HepG2 (cell line): Measurements from ENCODE around the gene THAP9. TPM values are rescaled to one million over a fixed set of nuclear protein-coding genes. Genes with fewer than 3 reads are reported as not detected.

Experiments
- CC2D1A ChIP-seq: sonication (generic); formaldehyde crosslinking; IDR thresholded peaks from 2 replicates; pipeline ENCODE4 v1.8.1; 2023; ENCODE audit warnings: mild to moderate bottlenecking, missing genetic modification reagents
- KMT2B ChIP-seq: IDR thresholded peaks from 2 replicates; pipeline ENCODE4 v1.6.1; 2016; ENCODE audit warnings: missing genetic modification reagents, missing compliant biosample characterization
- ZNF558 ChIP-seq: sonication (generic); formaldehyde crosslinking; IDR thresholded peaks from 2 replicates; pipeline ENCODE4 v1.9.0; 2022; ENCODE audit warnings: mild to moderate bottlenecking, missing genetic modification reagents, borderline replicate concordance
- ZNF749 ChIP-seq: sonication (generic); formaldehyde crosslinking; IDR thresholded peaks from 2 replicates; pipeline ENCODE4 v1.8.0; 2022; ENCODE audit warnings: mild to moderate bottlenecking, missing genetic modification reagents, moderate library complexity, borderline replicate concordance
- ZNF781 ChIP-seq: sonication (generic); formaldehyde crosslinking; IDR thresholded peaks from 2 replicates; pipeline ENCODE4 v1.5.1; 2020; ENCODE audit warnings: borderline replicate concordance, mild to moderate bottlenecking, missing genetic modification reagents; ENCODE audit errors: not compliant biosample characterization
- ZSCAN22 ChIP-seq: sonication (generic); formaldehyde crosslinking; IDR thresholded peaks from 2 replicates; pipeline ENCODE4 v1.4.0; 2020; ENCODE audit warnings: mild to moderate bottlenecking, missing genetic modification reagents
- polyA plus RNA-seq, 8 experiments: library from polyadenylated mRNA; depleted of rRNA in 3 of 8; stranded (reverse) in 7 of 8; unstranded in 1 of 8; fragments of >200 nt; fragmentation: Illumina TruSeq in 4 of 8; extraction: Trizol in 4 of 8; gene quantifications; 2 replicates each; pipeline versions ENCODE4 v1.2.1 to v1.2.3, GENCODE V29; 2011 to 2016; ENCODE audit warnings: low read depth in 4 of 8, missing spikeins in 1 of 8, mixed read lengths in 1 of 8; ENCODE audit not compliant: insufficient read depth in 1 of 8
- total RNA-seq, 5 experiments: library from RNA; depleted of rRNA; stranded (reverse); fragments of >200 nt; fragmentation: Illumina TruSeq; extraction: Trizol; gene quantifications; 2 replicates each; pipeline ENCODE4 v1.2.3, GENCODE V29; 2016; ENCODE audit warnings: low read depth in 1 of 5
- TF ChIP-seq, protein P1 (sequence below), 2 experiments: fragments of 450-650 bp in 1 of 2; sonication (generic) in 1 of 2; formaldehyde crosslinking in 1 of 2; IDR thresholded peaks; 2 replicates each; pipeline versions ENCODE4 v1.6.1 to v1.8.0; 2016 to 2022; ENCODE audit warnings: antibody characterized with exemption in 1 of 2, mild to moderate bottlenecking in 1 of 2, missing genetic modification reagents in 1 of 2
- TF ChIP-seq, protein P2 (sequence below): sonication (generic); formaldehyde crosslinking; IDR thresholded peaks from one replicate; pipeline ENCODE4 v1.5.1; 2020; ENCODE audit warnings: mild to moderate bottlenecking, missing genetic modification reagents; ENCODE audit errors: not compliant biosample characterization

Gene THAP9
- total and polyA plus RNA-seq, 2 of the 13 experiments (the other 11 are each of a cell fraction or from before 2014, with no cell fraction given), result 6.0 to 7.2 TPM

DNA sequence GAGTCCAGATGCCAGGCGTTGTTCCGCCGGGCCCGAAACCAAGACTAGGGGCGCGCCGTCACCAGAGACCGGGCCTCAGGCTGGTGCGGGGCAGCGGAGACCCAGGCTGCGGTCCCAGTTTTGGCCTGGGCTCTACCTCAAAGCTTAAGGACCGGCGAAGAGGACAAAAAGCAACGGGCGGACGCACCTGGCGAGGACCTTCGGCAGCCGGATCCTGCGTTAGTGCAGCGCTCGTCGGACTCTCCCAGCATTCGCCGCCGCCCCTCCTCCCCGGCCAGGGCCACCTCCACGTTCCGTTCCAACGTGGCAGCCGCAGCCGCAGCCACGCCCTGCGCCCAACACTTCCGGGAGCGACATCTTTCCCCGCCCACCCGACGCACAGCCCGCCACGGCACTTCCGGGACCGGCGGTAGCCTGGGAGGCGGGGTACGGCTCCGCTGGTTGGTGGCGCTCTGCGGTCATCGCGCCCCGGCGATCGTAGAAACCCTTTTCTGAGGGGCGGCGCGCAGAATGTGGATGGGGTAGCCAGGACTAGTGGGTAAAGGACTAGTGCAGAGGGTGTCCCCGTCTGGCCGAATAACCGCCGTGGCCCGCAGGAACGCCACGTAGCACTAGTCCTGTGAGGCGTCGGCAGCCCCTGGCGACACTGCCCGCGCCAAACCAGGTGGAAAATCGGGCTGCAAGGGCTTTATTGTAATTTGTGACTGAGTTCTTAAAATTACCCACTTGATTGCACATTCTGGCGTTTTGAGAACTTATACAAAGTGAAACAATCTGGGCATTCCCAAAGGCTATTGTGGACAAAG, 9.4 kb upstream of the THAP9 start, which contains the start of gene SEC31A (continued):
- TF ChIP-seq, protein P1, sequence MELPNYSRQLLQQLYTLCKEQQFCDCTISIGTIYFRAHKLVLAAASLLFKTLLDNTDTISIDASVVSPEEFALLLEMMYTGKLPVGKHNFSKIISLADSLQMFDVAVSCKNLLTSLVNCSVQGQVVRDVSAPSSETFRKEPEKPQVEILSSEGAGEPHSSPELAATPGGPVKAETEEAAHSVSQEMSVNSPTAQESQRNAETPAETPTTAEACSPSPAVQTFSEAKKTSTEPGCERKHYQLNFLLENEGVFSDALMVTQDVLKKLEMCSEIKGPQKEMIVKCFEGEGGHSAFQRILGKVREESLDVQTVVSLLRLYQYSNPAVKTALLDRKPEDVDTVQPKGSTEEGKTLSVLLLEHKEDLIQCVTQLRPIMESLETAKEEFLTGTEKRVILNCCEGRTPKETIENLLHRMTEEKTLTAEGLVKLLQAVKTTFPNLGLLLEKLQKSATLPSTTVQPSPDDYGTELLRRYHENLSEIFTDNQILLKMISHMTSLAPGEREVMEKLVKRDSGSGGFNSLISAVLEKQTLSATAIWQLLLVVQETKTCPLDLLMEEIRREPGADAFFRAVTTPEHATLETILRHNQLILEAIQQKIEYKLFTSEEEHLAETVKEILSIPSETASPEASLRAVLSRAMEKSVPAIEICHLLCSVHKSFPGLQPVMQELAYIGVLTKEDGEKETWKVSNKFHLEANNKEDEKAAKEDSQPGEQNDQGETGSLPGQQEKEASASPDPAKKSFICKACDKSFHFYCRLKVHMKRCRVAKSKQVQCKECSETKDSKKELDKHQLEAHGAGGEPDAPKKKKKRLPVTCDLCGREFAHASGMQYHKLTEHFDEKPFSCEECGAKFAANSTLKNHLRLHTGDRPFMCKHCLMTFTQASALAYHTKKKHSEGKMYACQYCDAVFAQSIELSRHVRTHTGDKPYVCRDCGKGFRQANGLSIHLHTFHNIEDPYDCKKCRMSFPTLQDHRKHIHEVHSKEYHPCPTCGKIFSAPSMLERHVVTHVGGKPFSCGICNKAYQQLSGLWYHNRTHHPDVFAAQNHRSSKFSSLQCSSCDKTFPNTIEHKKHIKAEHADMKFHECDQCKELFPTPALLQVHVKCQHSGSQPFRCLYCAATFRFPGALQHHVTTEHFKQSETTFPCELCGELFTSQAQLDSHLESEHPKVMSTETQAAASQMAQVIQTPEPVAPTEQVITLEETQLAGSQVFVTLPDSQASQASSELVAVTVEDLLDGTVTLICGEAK (IDR thresholded peaks at IDR 0.05), result peak; percentile 76
- TF ChIP-seq, protein P1 (CRISPR knock-in tag; IDR thresholded peaks at IDR 0.05), result peak; percentile 74; the same call in 1 of the 2 replicates
- TF ChIP-seq KMT2B (peak; percentile 94), ZNF558 (CRISPR knock-in tag) (0 out of 2 replicates have a peak, but pooled peaks have one; percentile 88), ZSCAN22 (no peak), ZNF781 (CRISPR knock-in tag) (peak; percentile 63), ZNF749 (peak; percentile 60; the same call in 1 of the 2 replicates), CC2D1A (CRISPR knock-in tag) (0 out of 2 replicates have a peak, but pooled peaks have one; percentile 12)
- TF ChIP-seq, protein P2, sequence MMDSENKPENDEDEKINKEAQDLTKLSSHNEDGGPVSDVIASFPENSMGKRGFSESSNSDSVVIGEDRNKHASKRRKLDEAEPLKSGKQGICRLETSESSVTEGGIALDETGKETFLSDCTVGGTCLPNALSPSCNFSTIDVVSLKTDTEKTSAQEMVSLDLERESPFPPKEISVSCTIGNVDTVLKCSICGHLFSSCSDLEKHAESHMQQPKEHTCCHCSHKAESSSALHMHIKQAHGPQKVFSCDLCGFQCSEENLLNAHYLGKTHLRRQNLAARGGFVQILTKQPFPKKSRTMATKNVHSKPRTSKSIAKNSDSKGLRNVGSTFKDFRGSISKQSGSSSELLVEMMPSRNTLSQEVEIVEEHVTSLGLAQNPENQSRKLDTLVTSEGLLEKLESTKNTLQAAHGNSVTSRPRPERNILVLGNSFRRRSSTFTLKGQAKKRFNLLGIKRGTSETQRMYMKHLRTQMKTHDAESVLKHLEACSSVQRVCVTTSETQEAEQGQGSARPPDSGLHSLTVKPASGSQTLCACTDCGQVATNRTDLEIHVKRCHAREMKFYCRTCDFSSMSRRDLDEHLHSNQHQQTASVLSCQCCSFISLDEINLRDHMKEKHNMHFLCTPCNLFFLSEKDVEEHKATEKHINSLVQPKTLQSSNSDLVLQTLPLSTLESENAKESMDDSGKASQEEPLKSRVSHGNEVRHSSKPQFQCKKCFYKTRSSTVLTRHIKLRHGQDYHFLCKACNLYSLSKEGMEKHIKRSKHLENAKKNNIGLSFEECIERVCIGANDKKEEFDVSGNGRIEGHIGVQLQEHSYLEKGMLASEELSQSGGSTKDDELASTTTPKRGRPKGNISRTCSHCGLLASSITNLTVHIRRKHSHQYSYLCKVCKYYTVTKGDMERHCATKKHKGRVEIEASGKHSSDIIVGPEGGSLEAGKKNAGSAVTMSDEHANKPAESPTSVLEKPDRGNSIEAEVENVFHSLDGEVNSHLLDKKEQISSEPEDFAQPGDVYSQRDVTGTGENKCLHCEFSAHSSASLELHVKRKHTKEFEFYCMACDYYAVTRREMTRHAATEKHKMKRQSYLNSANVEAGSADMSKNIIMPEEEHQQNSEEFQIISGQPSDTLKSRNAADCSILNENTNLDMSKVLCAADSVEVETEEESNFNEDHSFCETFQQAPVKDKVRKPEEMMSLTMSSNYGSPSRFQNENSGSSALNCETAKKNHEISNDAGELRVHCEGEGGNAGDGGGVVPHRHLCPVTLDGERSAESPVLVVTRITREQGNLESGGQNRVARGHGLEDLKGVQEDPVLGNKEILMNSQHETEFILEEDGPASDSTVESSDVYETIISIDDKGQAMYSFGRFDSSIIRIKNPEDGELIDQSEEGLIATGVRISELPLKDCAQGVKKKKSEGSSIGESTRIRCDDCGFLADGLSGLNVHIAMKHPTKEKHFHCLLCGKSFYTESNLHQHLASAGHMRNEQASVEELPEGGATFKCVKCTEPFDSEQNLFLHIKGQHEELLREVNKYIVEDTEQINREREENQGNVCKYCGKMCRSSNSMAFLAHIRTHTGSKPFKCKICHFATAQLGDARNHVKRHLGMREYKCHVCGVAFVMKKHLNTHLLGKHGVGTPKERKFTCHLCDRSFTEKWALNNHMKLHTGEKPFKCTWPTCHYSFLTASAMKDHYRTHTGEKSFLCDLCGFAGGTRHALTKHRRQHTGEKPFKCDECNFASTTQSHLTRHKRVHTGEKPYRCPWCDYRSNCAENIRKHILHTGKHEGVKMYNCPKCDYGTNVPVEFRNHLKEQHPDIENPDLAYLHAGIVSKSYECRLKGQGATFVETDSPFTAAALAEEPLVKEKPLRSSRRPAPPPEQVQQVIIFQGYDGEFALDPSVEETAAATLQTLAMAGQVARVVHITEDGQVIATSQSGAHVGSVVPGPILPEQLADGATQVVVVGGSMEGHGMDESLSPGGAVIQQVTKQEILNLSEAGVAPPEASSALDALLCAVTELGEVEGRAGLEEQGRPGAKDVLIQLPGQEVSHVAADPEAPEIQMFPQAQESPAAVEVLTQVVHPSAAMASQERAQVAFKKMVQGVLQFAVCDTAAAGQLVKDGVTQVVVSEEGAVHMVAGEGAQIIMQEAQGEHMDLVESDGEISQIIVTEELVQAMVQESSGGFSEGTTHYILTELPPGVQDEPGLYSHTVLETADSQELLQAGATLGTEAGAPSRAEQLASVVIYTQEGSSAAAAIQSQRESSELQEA (CRISPR knock-in tag), result peak; percentile 91
